Lung (tissue), 12 donors: ENCODE measurements around the gene OR6S1. TPM values are rescaled to one million over a fixed set of nuclear protein-coding genes. Genes with fewer than 3 reads are reported as not detected.

ENCODE experiments used
- ATAC-seq: fragments of 200-7000 bp; cut with Tn5 transposase; one replicate; pipeline ENCODE4 v1.9.1; 2020; ENCODE audit warnings: moderate number of reproducible peaks; ENCODE audit not compliant: insufficient read depth, low FRiP score
- DNase-seq, 3 donors: peaks; one replicate each; pipeline ENCODE4 v3.0.0-alpha.2; 2013 to 2017
- H3K27ac ChIP-seq, 2 donors: one replicate each; pipeline ENCODE4 v1.5.1; 2013; ENCODE audit warnings: mild to moderate bottlenecking in 2 of 2, moderate library complexity in 2 of 2, control low read depth in 1 of 2, inconsistent platforms in 1 of 2, low read depth in 1 of 2, low read length in 1 of 2
- H3K27me3 ChIP-seq, 3 donors: one replicate each; pipeline ENCODE4 v1.5.1; 2013; ENCODE audit warnings: low read length in 2 of 3; ENCODE audit not compliant: control insufficient read depth in 3 of 3, insufficient read depth in 3 of 3
- H3K36me3 ChIP-seq, 4 donors: one replicate each; pipeline ENCODE4 v1.5.1; 2013; ENCODE audit warnings: low read length in 4 of 4, mild to moderate bottlenecking in 1 of 4, moderate library complexity in 1 of 4; ENCODE audit not compliant: control insufficient read depth in 4 of 4, insufficient read depth in 4 of 4
- H3K4me1 ChIP-seq, 5 donors: one replicate each; pipeline ENCODE4 v1.5.1; 2013; ENCODE audit warnings: low read length in 5 of 5, mild to moderate bottlenecking in 2 of 5, moderate library complexity in 1 of 5; ENCODE audit not compliant: control insufficient read depth in 5 of 5, insufficient read depth in 5 of 5
- H3K4me3 ChIP-seq: one replicate; pipeline ENCODE4 v1.5.1; 2013; ENCODE audit warnings: mild to moderate bottlenecking, control low read depth, moderate library complexity
- H3K9ac ChIP-seq, 2 donors: one replicate each; pipeline ENCODE4 v1.5.1; 2013; ENCODE audit warnings: low read length in 2 of 2, control low read depth in 1 of 2; ENCODE audit not compliant: insufficient read depth in 1 of 2
- H3K9me3 ChIP-seq, 4 donors: one replicate each; pipeline ENCODE4 v1.5.1; 2013; ENCODE audit warnings: low read length in 3 of 4, mild to moderate bottlenecking in 1 of 4, moderate library complexity in 1 of 4; ENCODE audit not compliant: control insufficient read depth in 4 of 4, insufficient read depth in 3 of 4
- CTCF ChIP-seq: IDR thresholded peaks from 2 replicates; pipeline ENCODE4 v1.5.1; 2012; ENCODE audit warnings: mild to moderate bottlenecking; ENCODE audit errors: control extremely low read depth, extremely low read depth
- WGBS, 2 donors: extraction: QIAGEN DNeasy Blood & Tissue Kit; methylation state at CpG; one replicate each; pipeline ENCODE4 v1.1.7; 2013; 5-methylcytosine and 5-hydroxymethylcytosine counted together
- polyA plus RNA-seq, 2 donors: library from polyadenylated mRNA; stranded (reverse); fragments of 200-250 nt; gene quantifications; one replicate each; pipeline ENCODE4 v1.2.1, GENCODE V29; 2013
- total RNA-seq, 2 donors: library from RNA; depleted of rRNA in 1 of 2; stranded (reverse); fragments of >200 nt in 1 of 2; gene quantifications; one replicate each; pipeline ENCODE4 v1.2.1, GENCODE V29; 2014 to 2021
- donor health status: control.
- donor health status: control.
- donor health status: Bipolar disorder and iron deficiency.
- donor health status: healthy.
- donor health status: DM: yes; HTN: yes; CAD: no.

OR6S1 gene
- total and polyA plus RNA-seq, 4 donors, result not detected

GRCh38 chr14:20680363-20680762 is 38.9 kb upstream of the OR6S1 start:
- TF ChIP-seq CTCF, result no peak
- Histone ChIP-seq H3K4me1 (peaks cover 0 to 20% (median 9%) of the 10 kb centered on the region in 5 donors), H3K9me3 (no peaks in the 10 kb centered on the region), H3K27me3 (peaks cover 0 to 6% (median 0%) of the 10 kb centered on the region in 3 donors), H3K4me3 (no peak overlapping the region), H3K9ac (peak overlapping the region in 1 of 2 donors; percentile 99), H3K27ac (no peak overlapping the region), H3K36me3 (no peaks in the 10 kb centered on the region)
- no peak for ATAC-seq
- DNase-seq, result no peak
- 47 to 54% methylated on average over 8 of the region's 8 CpGs for WGBS, 2 donors

GRCh38 chr14:20679907-20680306 is 38.4 kb upstream of the OR6S1 start:
- 86 to 96% methylated on average over 1 of the region's 1 CpG for WGBS, 2 donors
- peak in 2 of 3 donors; percentile 30 to 45 for DNase-seq

GRCh38 chr14:20676072-20676471 is 34.6 kb upstream of the OR6S1 start:
- Histone ChIP-seq H3K4me1 (peaks cover 0 to 10% (median 8%) of the 10 kb centered on the region in 5 donors), H3K9ac (no peak overlapping the region), H3K4me3 (no peak overlapping the region), H3K27ac (no peak overlapping the region), H3K36me3 (no peaks in the 10 kb centered on the region), H3K27me3 (peaks cover 0 to 8% (median 0%) of the 10 kb centered on the region in 3 donors), H3K9me3 (no peaks in the 10 kb centered on the region)
- TF ChIP-seq CTCF, result no peak
- ATAC-seq (no peak), DNase-seq (no peak)
- 81 to 92% methylated on average over 2 of the region's 2 CpGs for WGBS, 2 donors

More at GRCh38 chr14:20679907-20680306, 38.4 kb upstream of the OR6S1 start:
- Histone ChIP-seq H3K27ac (no peak overlapping the region), H3K27me3 (peaks cover 0 to 6% (median 0%) of the 10 kb centered on the region in 3 donors), H3K4me1 (peaks cover 0 to 15% (median 9%) of the 10 kb centered on the region in 5 donors), H3K4me3 (no peak overlapping the region), H3K9ac (no peak overlapping the region), H3K9me3 (no peaks in the 10 kb centered on the region), H3K36me3 (no peaks in the 10 kb centered on the region)
- no peak for TF ChIP-seq CTCF
- ATAC-seq, result no peak

GRCh38 chr14:20675669-20676068 is 34.2 kb upstream of the OR6S1 start:
- DNase-seq, result no peak
- ATAC-seq, result no peak
- no peak overlapping the region for H3K4me3 ChIP-seq
- no peak overlapping the region for H3K9ac ChIP-seq
- peaks cover 0 to 7% (median 4%) of the 10 kb centered on the region in 5 donors for H3K4me1 ChIP-seq
- peaks cover 0 to 8% (median 0%) of the 10 kb centered on the region in 3 donors for H3K27me3 ChIP-seq
- no peak for TF ChIP-seq CTCF
- no peaks in the 10 kb centered on the region for H3K9me3 ChIP-seq
- WGBS, 2 donors, result 89 to 94% methylated on average over 2 of the region's 2 CpGs
- no peaks in the 10 kb centered on the region for H3K36me3 ChIP-seq
- H3K27ac ChIP-seq, result no peak overlapping the region
